Measurements from ENCODE around the gene PCBP1.

- TF ChIP-seq POLR2AphosphoS5 (IDR thresholded peaks at IDR 0.05; ENCODE audit: low read depth) (no peak), CTCF (conservative IDR thresholded peaks at IDR 0.05; ENCODE audit: low read depth in 2 of 2) (no peak), EZH2phosphoT487 (IDR thresholded peaks at IDR 0.05; ENCODE audit: unreplicated experiment) (no peak), ZNF114 (CRISPR knock-in tag; IDR thresholded peaks at IDR 0.05) (no peak), EZH2 (IDR thresholded peaks at IDR 0.05; ENCODE audit: low read depth, unreplicated experiment) (no peak), REST (IDR thresholded peaks at IDR 0.05; ENCODE audit: unreplicated experiment) (no peak), ZNF331 (CRISPR knock-in tag; IDR thresholded peaks at IDR 0.05; ENCODE audit: low read depth) (no peak), CREB1 (CRISPR knock-in tag; IDR thresholded peaks at IDR 0.05; ENCODE audit: low read depth) (no peak), JUNB (IDR thresholded peaks at IDR 0.05; ENCODE audit: unreplicated experiment) (no peak), ETS1 (IDR thresholded peaks at IDR 0.05) (no peak), STAT1 (IDR thresholded peaks at IDR 0.05; ENCODE audit: unreplicated experiment) (no peak)
Observed at GRCh38 chr2:70081221-70081620, 6.1 kb upstream of the PCBP1 start.
